ENCODE results near the gene ARID3B. TPM values are rescaled to one million over a fixed set of nuclear protein-coding genes. Genes with fewer than 3 reads are reported as not detected.

Gene ARID3B
- total and polyA plus RNA-seq, 2 of the 4 experiments (the other 2 are of a cell fraction), result 2.5 to 5.0 TPM

DNA sequence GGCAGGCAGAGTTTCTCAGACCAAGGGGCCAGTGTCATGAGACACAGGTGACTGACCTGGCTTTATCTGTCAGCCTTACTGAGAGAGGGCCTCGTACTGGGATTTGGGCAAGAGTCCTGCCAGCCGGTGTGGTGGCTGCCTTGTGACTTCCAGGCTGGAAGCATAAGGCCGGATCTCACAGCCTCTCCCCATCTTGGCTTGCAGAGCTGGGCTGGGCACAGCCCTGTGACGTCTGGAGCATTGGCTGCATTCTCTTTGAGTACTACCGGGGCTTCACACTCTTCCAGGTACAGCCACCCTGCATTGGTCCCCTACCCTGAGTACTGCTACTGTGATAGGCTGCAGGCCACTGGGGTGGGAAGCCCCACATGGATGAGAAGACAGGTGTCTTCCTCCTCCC lies 86.7 kb downstream of the ARID3B start:
- no peaks in the 10 kb centered on the region for H3K4me1 ChIP-seq (ENCODE audit: control insufficient read depth, insufficient read depth, low read length)
- H2AK5ac ChIP-seq (ENCODE audit: low read depth, low read length), result no peak overlapping the region
- POLR2A ChIA-PET (ENCODE audit: unreplicated experiment), result no interaction called here
- H2BK15ac ChIP-seq (ENCODE audit: low read depth, low read length), result no peak overlapping the region
- no peak overlapping the region for H2AFZ ChIP-seq (replicated peaks; ENCODE audit: low read length, poor library complexity)
- H2AK9ac ChIP-seq (replicated peaks; ENCODE audit: low read depth, low read length, poor library complexity), result peak overlapping the region; percentile 23
- H3K9ac ChIP-seq (ENCODE audit: low read depth, low read length), result no peak overlapping the region
- H2BK120ac ChIP-seq (ENCODE audit: low read depth, low read length), result no peak overlapping the region
- dilution Hi-C loops (cut with HindIII; ENCODE audit: low sequenced_read_pairs, unreplicated experiment), result no loop called here
- no peak overlapping the region for H3K23ac ChIP-seq (ENCODE audit: low read depth, low read length)
- H3K9me1 ChIP-seq (ENCODE audit: insufficient read depth, low read length), result no peaks in the 10 kb centered on the region
- WGBS, 2 experiments (ENCODE audit: extremely low coverage in 2 of 2, insufficient read length in 1 of 2), result 100% methylated on average over 3 of the region's 5 CpGs; no CpG with 5 or more reads in 1 of the 2 experiments
- no peaks in the 10 kb centered on the region for H3K9me3 ChIP-seq (ENCODE audit: control insufficient read depth, insufficient read depth, low read length)
- no peak overlapping the region for H2BK20ac ChIP-seq (ENCODE audit: low read depth, low read length)
- no peak overlapping the region for H3K4me2 ChIP-seq (ENCODE audit: low read depth, low read length)
- no peak overlapping the region for H3K4ac ChIP-seq (ENCODE audit: low read depth, low read length)
- H3K36me3 ChIP-seq (ENCODE audit: control insufficient read depth, insufficient read depth, low read length), result peaks cover 93% of the 10 kb centered on the region
- BruUV-seq (replicated peaks), result no TSS peak
- H3K4me3 ChIP-seq (ENCODE audit: insufficient read depth, low read depth, low read length), result no peak overlapping the region
- in situ Hi-C loops (cut with MboI; ENCODE audit: low sequenced_read_pairs), result no loop called here
- H2BK5ac ChIP-seq (ENCODE audit: low read depth, low read length, poor library complexity, severe bottlenecking), result no peak overlapping the region
- no peak for DNase-seq
- CTCF ChIA-PET, result interaction anchor here (0.6 kb wide), 1 partner anchor 132 kb away, joined by 3 read pairs; no protein-coding TSS in a partner anchor
- ATAC-seq (ENCODE audit: low read depth), result no peak
- peaks cover 8 to 43% of the 10 kb centered on the region in 2 experiments for H3K79me1 ChIP-seq (ENCODE audit: low read depth in 1 of 2, low read length in 2 of 2)
- H4K91ac ChIP-seq (ENCODE audit: insufficient read depth, low read depth, low read length), result no peak overlapping the region
- H3K27ac ChIP-seq (ENCODE audit: insufficient read depth, low read length), result no peak overlapping the region
- TF ChIP-seq CEBPB (IDR thresholded peaks at IDR 0.05; ENCODE audit: low read depth, low read length) (no peak), MAFK (IDR thresholded peaks at IDR 0.05; ENCODE audit: low read depth, low read length) (no peak), NFE2L2 (IDR thresholded peaks at IDR 0.05; ENCODE audit: low read depth, low read length) (no peak), FOS (IDR thresholded peaks at IDR 0.05; ENCODE audit: low read depth, low read length) (no peak), RFX5 (IDR thresholded peaks at IDR 0.05; ENCODE audit: low read depth, low read length) (no peak), BHLHE40 (IDR thresholded peaks at IDR 0.05; ENCODE audit: low read depth, low read length) (no peak), RCOR1 (IDR thresholded peaks at IDR 0.05; ENCODE audit: insufficient replicate concordance, low read length) (no peak), MAZ (IDR thresholded peaks at IDR 0.05; ENCODE audit: borderline replicate concordance, low read depth, low read length) (no peak), SMC3 (IDR thresholded peaks at IDR 0.05; ENCODE audit: low read depth, low read length) (no peak)
- TF ChIP-seq, protein P1, sequence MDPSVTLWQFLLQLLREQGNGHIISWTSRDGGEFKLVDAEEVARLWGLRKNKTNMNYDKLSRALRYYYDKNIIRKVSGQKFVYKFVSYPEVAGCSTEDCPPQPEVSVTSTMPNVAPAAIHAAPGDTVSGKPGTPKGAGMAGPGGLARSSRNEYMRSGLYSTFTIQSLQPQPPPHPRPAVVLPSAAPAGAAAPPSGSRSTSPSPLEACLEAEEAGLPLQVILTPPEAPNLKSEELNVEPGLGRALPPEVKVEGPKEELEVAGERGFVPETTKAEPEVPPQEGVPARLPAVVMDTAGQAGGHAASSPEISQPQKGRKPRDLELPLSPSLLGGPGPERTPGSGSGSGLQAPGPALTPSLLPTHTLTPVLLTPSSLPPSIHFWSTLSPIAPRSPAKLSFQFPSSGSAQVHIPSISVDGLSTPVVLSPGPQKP (IDR thresholded peaks at IDR 0.05; ENCODE audit: borderline replicate concordance, low read depth, low read length), result no peak
- TF ChIP-seq, protein P2, sequence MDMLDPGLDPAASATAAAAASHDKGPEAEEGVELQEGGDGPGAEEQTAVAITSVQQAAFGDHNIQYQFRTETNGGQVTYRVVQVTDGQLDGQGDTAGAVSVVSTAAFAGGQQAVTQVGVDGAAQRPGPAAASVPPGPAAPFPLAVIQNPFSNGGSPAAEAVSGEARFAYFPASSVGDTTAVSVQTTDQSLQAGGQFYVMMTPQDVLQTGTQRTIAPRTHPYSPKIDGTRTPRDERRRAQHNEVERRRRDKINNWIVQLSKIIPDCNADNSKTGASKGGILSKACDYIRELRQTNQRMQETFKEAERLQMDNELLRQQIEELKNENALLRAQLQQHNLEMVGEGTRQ (IDR thresholded peaks at IDR 0.05; ENCODE audit: low read depth, low read length), result no peak
- no peak overlapping the region for H3K56ac ChIP-seq (ENCODE audit: extremely low read depth, insufficient read depth, low read length)
- H4K8ac ChIP-seq (ENCODE audit: low read depth in 2 of 2, low read length in 2 of 2), result no peak overlapping the region
- no peaks in the 10 kb centered on the region for H3K27me3 ChIP-seq (ENCODE audit: control insufficient read depth, insufficient read depth, low read length)
- peaks cover 74% of the 10 kb centered on the region for H4K20me1 ChIP-seq (ENCODE audit: insufficient read depth, low read length)
- no peak overlapping the region for H4K5ac ChIP-seq (ENCODE audit: low read depth, low read length)
- intact Hi-C loops (cut with micrococcal nuclease), result no loop called here
- no peak overlapping the region for H3K14ac ChIP-seq (replicated peaks; ENCODE audit: low read depth, low read length)
- H3K18ac ChIP-seq (ENCODE audit: low read depth, low read length), result no peak overlapping the region

Measured in IMR-90 (cell line).